Measurements from ENCODE around the gene ZKSCAN1. TPM values are rescaled to one million over a fixed set of nuclear protein-coding genes. Genes with fewer than 3 reads are reported as not detected.

The ZKSCAN1 gene
- polyA plus RNA-seq, 3 donors = 56.7 to 64.3 (median 62.7) TPM

GRCh38 chr7:100090527-100091410 is 75.4 kb downstream of the ZKSCAN1 start:
- no peak for DNase-seq (ENCODE audit: extremely low read depth in 1 of 11, low read depth in 9 of 11, low spot score in 4 of 11)

Other genes starting within 250 kb of the ZKSCAN1 start
- under 1 TPM; 0.17 to 0.39 (median 0.27) TPM for gene CYP3A4, start 231.4 kb upstream of the ZKSCAN1 start, polyA plus RNA-seq (ENCODE audit: insufficient read length in 3 of 3)
- under 1 TPM; 0.39 to 0.53 (median 0.50) TPM for gene CYP3A43, start 187.6 kb upstream of the ZKSCAN1 start, polyA plus RNA-seq (ENCODE audit: insufficient read length in 3 of 3)
- under 1 TPM in 1 of 3 donors, not detected in 2; 0.14 TPM for gene OR2AE1, start 138.6 kb upstream of the ZKSCAN1 start, polyA plus RNA-seq (ENCODE audit: insufficient read length in 3 of 3)
- gene TRIM4, start 96.1 kb upstream of the ZKSCAN1 start, polyA plus RNA-seq (ENCODE audit: insufficient read length in 3 of 3) = 10 to 100 TPM; 32.4 to 37.9 (median 33.2) TPM
- gene GJC3, start 86.0 kb upstream of the ZKSCAN1 start, polyA plus RNA-seq (ENCODE audit: insufficient read length in 3 of 3) = 1 to 10 TPM in 1 of 3 donors, under 1 TPM in 2; 0.66 to 1.6 (median 0.97) TPM
- 10 to 100 TPM; 56.0 to 67.1 (median 61.6) TPM for gene AZGP1, start 39.6 kb upstream of the ZKSCAN1 start, polyA plus RNA-seq (ENCODE audit: insufficient read length in 3 of 3)
- 10 to 100 TPM; 21.8 to 24.7 (median 23.3) TPM for gene ZSCAN21, start 34.2 kb downstream of the ZKSCAN1 start, polyA plus RNA-seq (ENCODE audit: insufficient read length in 3 of 3)
- 10 to 100 TPM; 49.6 to 56.1 (median 50.0) TPM for gene ZNF3, start 66.1 kb downstream of the ZKSCAN1 start, polyA plus RNA-seq (ENCODE audit: insufficient read length in 3 of 3)
- 100 to 1,000 TPM; 122 to 135 (median 135) TPM for gene COPS6, start 73.4 kb downstream of the ZKSCAN1 start, polyA plus RNA-seq (ENCODE audit: insufficient read length in 3 of 3)
- gene MCM7, start 85.8 kb downstream of the ZKSCAN1 start, polyA plus RNA-seq (ENCODE audit: insufficient read length in 3 of 3) = 100 to 1,000 TPM; 141 to 173 (median 162) TPM
- 10 to 100 TPM; 32.4 to 36.9 (median 36.5) TPM for gene AP4M1, start 86.0 kb downstream of the ZKSCAN1 start, polyA plus RNA-seq (ENCODE audit: insufficient read length in 3 of 3)
- 10 to 100 TPM; 65.4 to 69.4 (median 69.1) TPM for gene TAF6, start 103.8 kb downstream of the ZKSCAN1 start, polyA plus RNA-seq (ENCODE audit: insufficient read length in 3 of 3)
- 10 to 100 TPM; 40.1 to 47.0 (median 41.5) TPM for gene CNPY4, start 104.0 kb downstream of the ZKSCAN1 start, polyA plus RNA-seq (ENCODE audit: insufficient read length in 3 of 3)
- 1 to 10 TPM in 2 of 3 donors, under 1 TPM in 1; 0.79 to 1.9 (median 1.8) TPM for gene MBLAC1, start 111.4 kb downstream of the ZKSCAN1 start, polyA plus RNA-seq (ENCODE audit: insufficient read length in 3 of 3)
- 100 to 1,000 TPM in 2 of 3 donors, 10 to 100 TPM in 1; 95.3 to 118 (median 116) TPM for gene LAMTOR4, start 133.3 kb downstream of the ZKSCAN1 start, polyA plus RNA-seq (ENCODE audit: insufficient read length in 3 of 3)
- 10 to 100 TPM; 16.9 to 26.3 (median 21.5) TPM for gene TRAPPC14, start 143.1 kb downstream of the ZKSCAN1 start, polyA plus RNA-seq (ENCODE audit: insufficient read length in 3 of 3)
- 1 to 10 TPM; 4.6 to 6.8 (median 6.2) TPM for gene GAL3ST4, start 153.0 kb downstream of the ZKSCAN1 start, polyA plus RNA-seq (ENCODE audit: insufficient read length in 3 of 3)
- 10 to 100 TPM in 2 of 3 donors, 1 to 10 TPM in 1; 9.4 to 14.5 (median 14.0) TPM for gene GPC2, start 161.8 kb downstream of the ZKSCAN1 start, polyA plus RNA-seq (ENCODE audit: insufficient read length in 3 of 3)
- 10 to 100 TPM; 13.2 to 33.8 (median 15.3) TPM for gene STAG3, start 162.3 kb downstream of the ZKSCAN1 start, polyA plus RNA-seq (ENCODE audit: insufficient read length in 3 of 3)
- gene PVRIG, start 204.4 kb downstream of the ZKSCAN1 start, polyA plus RNA-seq (ENCODE audit: insufficient read length in 3 of 3) = 1 to 10 TPM; 2.2 to 6.6 (median 5.2) TPM